Measurements from ENCODE around the gene PRAMEF14.
"Not testable (repeated sequence)": the region's sequence is repeated elsewhere in the genome, so short reads cannot be mapped to it uniquely, and the experiment has no call there.

DNA sequence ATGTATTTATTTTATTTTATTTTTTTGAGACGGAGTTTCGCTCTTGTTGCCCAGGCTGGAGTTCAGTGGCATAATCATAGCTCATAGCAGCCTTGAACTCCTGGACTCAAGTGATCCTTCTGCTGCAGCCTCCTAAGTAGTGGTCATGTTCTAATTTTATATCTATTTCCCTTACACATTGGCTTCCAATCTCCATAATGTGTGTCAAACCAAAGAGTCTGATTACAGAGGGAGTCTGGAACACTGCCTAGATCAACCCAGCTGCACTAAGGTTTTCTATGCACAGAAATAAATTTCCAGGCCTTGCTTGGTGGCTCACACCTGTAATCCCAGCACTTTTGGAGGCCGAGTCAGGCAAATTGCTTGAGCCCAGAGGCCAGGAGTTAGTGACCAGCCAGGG lies 32.0 kb upstream of the PRAMEF14 start:
- TF ChIP-seq RAD21 (conservative IDR thresholded peaks at IDR 0.05); TAF1 (IDR thresholded peaks at IDR 0.05; ENCODE audit: low read depth); EP300 (conservative IDR thresholded peaks at IDR 0.05; ENCODE audit: poor library complexity, severe bottlenecking): not testable (repeated sequence)

Data from neural cell (in vitro differentiated cells).